CD14-positive monocyte (primary cell): ENCODE results near the gene DNAJB11. TPM values are rescaled to one million over a fixed set of nuclear protein-coding genes. Genes with fewer than 3 reads are reported as not detected.

Experiments
- DNase-seq, 3 donors: peaks; one replicate each; pipeline ENCODE4 v3.0.0-alpha.2; 2011 to 2022
- H2AFZ ChIP-seq: 2 replicates; pipeline ENCODE4 v1.6.0; 2012; ENCODE audit warnings: mild to moderate bottlenecking, low read depth, low read length, inconsistent platforms; ENCODE audit not compliant: insufficient read depth, poor library complexity, severe bottlenecking
- H3K27ac ChIP-seq, 2 donors: 1 replicate in 1 of 2; 2 replicates in 1 of 2; pipeline ENCODE4 v1.5.1; 2012 to 2013; ENCODE audit warnings: low read length in 2 of 2, control low read depth in 1 of 2, inconsistent platforms in 1 of 2, low read depth in 1 of 2, mild to moderate bottlenecking in 1 of 2
- H3K27me3 ChIP-seq, 2 donors: one replicate each; pipeline versions ENCODE4 v1.6.0 to v1.6.1; 2011 to 2013; ENCODE audit warnings: low read length in 2 of 2; ENCODE audit not compliant: control insufficient read depth in 2 of 2, insufficient read depth in 2 of 2
- H3K36me3 ChIP-seq, 2 donors: replicated peaks in 1 of 2; 1 replicate in 1 of 2; 2 replicates in 1 of 2; pipeline versions ENCODE4 v1.5.1 to v1.6.1; 2012 to 2013; ENCODE audit warnings: low read length in 2 of 2, control low read depth in 1 of 2, inconsistent platforms in 1 of 2, mild to moderate bottlenecking in 1 of 2; ENCODE audit not compliant: insufficient read depth in 2 of 2, control insufficient read depth in 1 of 2
- H3K4me1 ChIP-seq, 2 donors: 1 replicate in 1 of 2; 2 replicates in 1 of 2; pipeline versions ENCODE4 v1.5.1 to v1.6.1; 2012 to 2013; ENCODE audit warnings: low read length in 2 of 2, control low read depth in 1 of 2, inconsistent platforms in 1 of 2, mild to moderate bottlenecking in 1 of 2, moderate library complexity in 1 of 2; ENCODE audit not compliant: insufficient read depth in 2 of 2, control insufficient read depth in 1 of 2
- H3K4me2 ChIP-seq: replicated peaks from 2 replicates; pipeline ENCODE3; 2012; ENCODE audit warnings: low read length, moderate library complexity, mild to moderate bottlenecking; ENCODE audit not compliant: poor library complexity, severe bottlenecking; ENCODE audit errors: extremely low read depth
- H3K4me3 ChIP-seq, 3 experiments: fragments of 200-600 bp in 1 of 3; sonication (generic) in 1 of 3; replicated peaks in 1 of 3; 1 replicate in 2 of 3; 2 replicates in 1 of 3; pipeline ENCODE4 v1.5.1; 2011 to 2013; ENCODE audit warnings: low read length in 3 of 3, mild to moderate bottlenecking in 3 of 3, control low read depth in 2 of 3, low read depth in 2 of 3, inconsistent platforms in 1 of 3, moderate library complexity in 1 of 3
- H3K79me2 ChIP-seq: 2 replicates; pipeline ENCODE4 v1.6.0; 2012; ENCODE audit warnings: mild to moderate bottlenecking, control low read depth, inconsistent platforms, low read length, moderate library complexity; ENCODE audit not compliant: insufficient read depth
- H3K9ac ChIP-seq: 2 replicates; pipeline ENCODE4 v1.6.0; 2017; ENCODE audit warnings: low read length, mild to moderate bottlenecking; ENCODE audit not compliant: insufficient read depth, poor library complexity, severe bottlenecking
- H3K9me3 ChIP-seq, 2 donors: replicated peaks in 1 of 2; 1 replicate in 1 of 2; 2 replicates in 1 of 2; pipeline versions ENCODE4 v1.5.1 to v1.6.1; 2012 to 2013; ENCODE audit warnings: low read length in 2 of 2, control low read depth in 1 of 2; ENCODE audit not compliant: control insufficient read depth in 1 of 2, insufficient read depth in 1 of 2
- H4K20me1 ChIP-seq: 2 replicates; pipeline ENCODE4 v1.6.0; 2012; ENCODE audit warnings: mild to moderate bottlenecking, low read length, control low read depth, moderate library complexity; ENCODE audit not compliant: insufficient read depth
- H3K27ac Mint-ChIP-seq, 7 donors: one replicate each; pipeline ENCODE4 v1.8.0; 2020; ENCODE audit warnings: mild to moderate bottlenecking in 7 of 7, mixed read lengths in 7 of 7, moderate library complexity in 6 of 7, inconsistent platforms in 2 of 7
- H3K27me3 Mint-ChIP-seq, 3 donors: one replicate each; pipeline ENCODE4 v1.8.0; 2021 to 2022; ENCODE audit warnings: low read depth in 3 of 3, mild to moderate bottlenecking in 3 of 3, mixed read lengths in 3 of 3, moderate library complexity in 3 of 3, inconsistent platforms in 1 of 3
- H3K36me3 Mint-ChIP-seq, 2 donors: one replicate each; pipeline ENCODE4 v1.8.0; 2020; ENCODE audit warnings: mixed read lengths in 2 of 2, inconsistent platforms in 1 of 2, mild to moderate bottlenecking in 1 of 2
- H3K4me1 Mint-ChIP-seq: one replicate; pipeline ENCODE4 v1.8.0; 2020; ENCODE audit warnings: mild to moderate bottlenecking, mixed read lengths
- H3K4me3 Mint-ChIP-seq, 2 donors: one replicate each; pipeline ENCODE4 v1.8.0; 2020; ENCODE audit warnings: mild to moderate bottlenecking in 2 of 2, mixed read lengths in 2 of 2, moderate library complexity in 1 of 2
- H3K9me3 Mint-ChIP-seq, 7 donors: one replicate each; pipeline ENCODE4 v1.8.0; 2020 to 2022; ENCODE audit warnings: mixed read lengths in 7 of 7, mild to moderate bottlenecking in 6 of 7, moderate library complexity in 6 of 7, inconsistent platforms in 2 of 7
- CTCF ChIP-seq: fragments of 200-600 bp; IDR thresholded peaks from one replicate; pipeline ENCODE4 v1.8.0; 2022; ENCODE audit warnings: antibody characterized with exemption, mild to moderate bottlenecking
- WGBS: methylation state at CpG from one replicate; pipeline ENCODE4 v1.1.5; 2013; ENCODE audit warnings: missing lambda C conversion rate; ENCODE audit not compliant: insufficient coverage; 5-methylcytosine and 5-hydroxymethylcytosine counted together
- intact Hi-C, 2 donors: fragments of 100-400 bp; cut with micrococcal nuclease; formaldehyde crosslinking; loops; one replicate each; pipeline versions ENCODE4 v1.15.0 to v1.15.1; 2023
- polyA plus RNA-seq, 3 donors: library from polyadenylated mRNA; depleted of rRNA in 1 of 3; unstranded in 2 of 3; stranded (reverse) in 1 of 3; fragments of 300-500 nt in 2 of 3; fragments of >200 nt in 1 of 3; fragmentation: Illumina TruSeq in 2 of 3; gene quantifications; 1 replicate in 2 of 3; 2 replicates in 1 of 3; pipeline ENCODE4 v1.2.3, GENCODE V29; 2012 to 2021

DNAJB11 gene
- polyA plus RNA-seq, 3 donors = 32.5 to 45.8 (median 44.6) TPM

GRCh38 chr3:186593862-186594261 is 23.3 kb downstream of the DNAJB11 start:
- H3K27ac Mint-ChIP-seq = no peak overlapping the region
- H3K4me1 ChIP-seq = no peaks in the 10 kb centered on the region
- no peak for DNase-seq
- H3K36me3 Mint-ChIP-seq = no peaks in the 10 kb centered on the region
- H3K9me3 Mint-ChIP-seq = peaks cover 0 to 2% (median 0%) of the 10 kb centered on the region in 7 donors
- H3K27ac ChIP-seq = no peak overlapping the region
- no peaks in the 10 kb centered on the region for H3K36me3 ChIP-seq
- H3K27me3 ChIP-seq = no peaks in the 10 kb centered on the region
- no peak overlapping the region for H3K4me2 ChIP-seq
- no peak overlapping the region for H3K9ac ChIP-seq
- no peak overlapping the region for H2AFZ ChIP-seq
- no peak overlapping the region for H3K4me3 Mint-ChIP-seq
- peaks cover 3% of the 10 kb centered on the region for H3K4me1 Mint-ChIP-seq
- H3K79me2 ChIP-seq = no peaks in the 10 kb centered on the region
- no peaks in the 10 kb centered on the region for H3K9me3 ChIP-seq
- no peak for TF ChIP-seq CTCF
- no peak overlapping the region for H3K4me3 ChIP-seq
- WGBS = 92% methylated on average over 2 of the region's 3 CpGs
- peaks cover 3 to 5% (median 3%) of the 10 kb centered on the region in 3 donors for H3K27me3 Mint-ChIP-seq
- intact Hi-C loops = no loop called here
- no peaks in the 10 kb centered on the region for H4K20me1 ChIP-seq

GRCh38 chr3:186594591-186595113 is 24.1 kb downstream of the DNAJB11 start:
- no peaks in the 10 kb centered on the region for H3K9me3 ChIP-seq
- no peaks in the 10 kb centered on the region for H3K36me3 Mint-ChIP-seq
- no peaks in the 10 kb centered on the region for H4K20me1 ChIP-seq
- peaks cover 0 to 2% (median 0%) of the 10 kb centered on the region in 7 donors for H3K9me3 Mint-ChIP-seq
- intact Hi-C loops = no loop called here
- WGBS = 89% methylated on average over 5 of the region's 6 CpGs
- no peak overlapping the region for H3K4me3 ChIP-seq
- peaks cover 3% of the 10 kb centered on the region for H3K4me1 Mint-ChIP-seq
- H3K79me2 ChIP-seq = no peaks in the 10 kb centered on the region
- DNase-seq = no peak
- H3K4me1 ChIP-seq = no peaks in the 10 kb centered on the region
- peaks cover 3 to 5% (median 3%) of the 10 kb centered on the region in 3 donors for H3K27me3 Mint-ChIP-seq
- no peak overlapping the region for H2AFZ ChIP-seq
- TF ChIP-seq CTCF = no peak
- no peak overlapping the region for H3K4me2 ChIP-seq
- H3K36me3 ChIP-seq = no peaks in the 10 kb centered on the region
- no peaks in the 10 kb centered on the region for H3K27me3 ChIP-seq
- no peak overlapping the region for H3K27ac ChIP-seq
- H3K9ac ChIP-seq = no peak overlapping the region
- no peak overlapping the region for H3K4me3 Mint-ChIP-seq
- no peak overlapping the region for H3K27ac Mint-ChIP-seq
